ENCODE results near the gene TENM3. TPM values are rescaled to one million over a fixed set of nuclear protein-coding genes. Genes with fewer than 3 reads are reported as not detected.

Gene TENM3
- total and polyA plus RNA-seq, 2 of the 8 experiments (the other 6 are each of a cell fraction or from before 2014, with no cell fraction given), result 36.9 to 69.3 TPM

GRCh38 chr4:182754895-182755294 is 511.7 kb downstream of the TENM3 start (continued):
- TF ChIP-seq E2F6 (IDR thresholded peaks at IDR 0.05) (no peak), SP2 (IDR thresholded peaks at IDR 0.05; ENCODE audit: low read length) (no peak), CBX8 (IDR thresholded peaks at IDR 0.05; ENCODE audit: borderline replicate concordance, low read depth, low read length) (no peak), SP1 (IDR thresholded peaks at IDR 0.05; ENCODE audit: low read depth, low read length) (no peak), RBBP5 (IDR thresholded peaks at IDR 0.05; ENCODE audit: borderline replicate concordance, low read depth, low read length) (no peak)
